Mesodermal cell (in vitro differentiated cells): ENCODE data around the gene SNX8.

ENCODE experiments used
- H3K27ac ChIP-seq: 2 replicates; pipeline ENCODE4 v1.7.0; 2013; ENCODE audit warnings: mild to moderate bottlenecking, low read depth, low read length, moderate library complexity; ENCODE audit not compliant: severe bottlenecking
- H3K36me3 ChIP-seq: 2 replicates; pipeline ENCODE4 v1.7.1; 2013; ENCODE audit warnings: mild to moderate bottlenecking, low read length, moderate library complexity; ENCODE audit not compliant: control insufficient read depth, insufficient read depth
- H3K4me1 ChIP-seq: one replicate; pipeline ENCODE4 v1.7.1; 2013; ENCODE audit warnings: mild to moderate bottlenecking, low read length; ENCODE audit not compliant: insufficient read depth, control insufficient read depth, poor library complexity, severe bottlenecking
- H3K4me3 ChIP-seq: 2 replicates; pipeline ENCODE4 v1.7.0; 2013; ENCODE audit warnings: low read length, control low read depth, mild to moderate bottlenecking; ENCODE audit not compliant: insufficient read depth, poor library complexity, severe bottlenecking; ENCODE audit errors: extremely low read depth
- H3K9me3 ChIP-seq: 2 replicates; pipeline ENCODE4 v1.7.1; 2013; ENCODE audit warnings: mild to moderate bottlenecking, low read length, moderate library complexity; ENCODE audit not compliant: control insufficient read depth
- WGBS, 2 experiments: methylation state at CpG; one replicate each; pipeline ENCODE4 v1.1.5; 2013; ENCODE audit warnings: missing lambda C conversion rate in 2 of 2; ENCODE audit not compliant: insufficient coverage in 2 of 2; 5-methylcytosine and 5-hydroxymethylcytosine counted together

SNX8 gene

GRCh38 chr7:2220954-2221353 lies 93.3 kb downstream of the SNX8 start:
- Histone ChIP-seq H3K36me3 (peaks cover 89% of the 10 kb centered on the region), H3K4me1 (no peaks in the 10 kb centered on the region), H3K9me3 (no peaks in the 10 kb centered on the region), H3K4me3 (no peak overlapping the region), H3K27ac (no peak overlapping the region)
- 95 to 97% methylated on average over 12 to 16 of the region's 17 CpGs for WGBS, 2 experiments

- Histone ChIP-seq H3K27ac (no peak overlapping the region), H3K4me1 (no peaks in the 10 kb centered on the region), H3K4me3 (no peak overlapping the region), H3K36me3 (peaks cover 89% of the 10 kb centered on the region), H3K9me3 (no peaks in the 10 kb centered on the region)
- WGBS, 2 experiments = 97 to 99% methylated on average over 11 to 13 of the region's 16 CpGs
These were observed 93.7 kb downstream of the SNX8 start for GRCh38 chr7:2220506-2220905.

DNA sequence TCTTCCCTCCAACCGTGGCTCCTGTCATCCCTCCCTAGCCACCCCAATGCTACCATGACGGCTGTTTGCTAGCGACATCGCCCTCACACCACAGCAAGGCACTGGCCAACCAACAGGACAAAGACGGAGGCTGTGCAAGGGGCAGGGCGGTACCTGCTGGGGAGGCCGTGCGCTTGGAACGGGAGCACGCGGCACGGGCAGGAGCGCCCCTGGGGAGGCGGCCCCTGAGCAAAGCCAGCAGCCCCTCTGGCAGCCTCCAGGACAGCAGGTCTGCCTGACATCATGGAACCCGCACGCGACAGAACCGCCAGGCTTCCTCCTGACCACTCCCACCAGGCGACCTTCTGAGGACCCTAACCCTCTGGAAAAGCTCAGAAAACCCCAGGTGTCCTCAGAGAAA lies 94.2 kb downstream of the SNX8 start:
- Histone ChIP-seq H3K36me3 (peaks cover 89% of the 10 kb centered on the region), H3K9me3 (no peaks in the 10 kb centered on the region), H3K27ac (no peak overlapping the region), H3K4me1 (no peaks in the 10 kb centered on the region), H3K4me3 (no peak overlapping the region)
- WGBS, 2 experiments = 92 to 95% methylated on average over 19 of the region's 19 CpGs

GRCh38 chr7:2219606-2220005 lies 94.6 kb downstream of the SNX8 start:
- no peak overlapping the region for H3K4me3 ChIP-seq
- H3K27ac ChIP-seq = no peak overlapping the region
- H3K36me3 ChIP-seq = peaks cover 88% of the 10 kb centered on the region
- H3K4me1 ChIP-seq = no peaks in the 10 kb centered on the region
- WGBS, 2 experiments = 98 to 100% methylated on average over 5 of the region's 8 CpGs
- H3K9me3 ChIP-seq = no peaks in the 10 kb centered on the region

GRCh38 chr7:2219136-2219535 lies 95.1 kb downstream of the SNX8 start:
- H3K36me3 ChIP-seq = peaks cover 88% of the 10 kb centered on the region
- WGBS, 2 experiments = 93 to 96% methylated on average over 10 to 14 of the region's 15 CpGs

DNA sequence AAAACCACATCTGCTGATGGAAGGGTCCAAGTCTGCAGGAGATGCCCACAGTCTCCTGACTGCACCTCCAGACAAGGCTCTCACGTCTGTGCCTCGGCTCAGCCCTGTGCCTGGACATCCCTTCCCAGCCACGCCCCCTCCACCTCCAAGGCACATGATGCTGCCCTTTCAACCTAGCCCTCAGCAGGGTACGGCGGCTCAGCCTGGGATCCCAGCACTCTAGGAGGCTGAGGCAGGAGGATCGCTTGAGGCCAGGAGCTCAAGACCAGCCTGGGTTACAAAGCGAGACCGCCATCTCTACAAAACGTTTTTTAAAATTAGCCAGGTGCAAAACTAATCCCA lies 95.8 kb downstream of the SNX8 start:
- Histone ChIP-seq H3K36me3 (peaks cover 92% of the 10 kb centered on the region), H3K4me1 (no peaks in the 10 kb centered on the region), H3K9me3 (no peaks in the 10 kb centered on the region), H3K4me3 (no peak overlapping the region), H3K27ac (no peak overlapping the region)
- 88 to 92% methylated on average over 8 to 9 of the region's 9 CpGs for WGBS, 2 experiments

More at GRCh38 chr7:2219136-2219535, 95.1 kb downstream of the SNX8 start:
- H3K9me3 ChIP-seq = no peaks in the 10 kb centered on the region
- no peaks in the 10 kb centered on the region for H3K4me1 ChIP-seq
- no peak overlapping the region for H3K4me3 ChIP-seq
- H3K27ac ChIP-seq = no peak overlapping the region

- Histone ChIP-seq H3K9me3 (no peaks in the 10 kb centered on the region), H3K4me3 (no peak overlapping the region), H3K36me3 (peaks cover 94% of the 10 kb centered on the region), H3K4me1 (peaks cover 4% of the 10 kb centered on the region), H3K27ac (no peak overlapping the region)
- WGBS, 2 experiments = 92 to 94% methylated on average over 13 of the region's 19 CpGs
These were observed 96.4 kb downstream of the SNX8 start for GRCh38 chr7:2217716-2218443.

DNA sequence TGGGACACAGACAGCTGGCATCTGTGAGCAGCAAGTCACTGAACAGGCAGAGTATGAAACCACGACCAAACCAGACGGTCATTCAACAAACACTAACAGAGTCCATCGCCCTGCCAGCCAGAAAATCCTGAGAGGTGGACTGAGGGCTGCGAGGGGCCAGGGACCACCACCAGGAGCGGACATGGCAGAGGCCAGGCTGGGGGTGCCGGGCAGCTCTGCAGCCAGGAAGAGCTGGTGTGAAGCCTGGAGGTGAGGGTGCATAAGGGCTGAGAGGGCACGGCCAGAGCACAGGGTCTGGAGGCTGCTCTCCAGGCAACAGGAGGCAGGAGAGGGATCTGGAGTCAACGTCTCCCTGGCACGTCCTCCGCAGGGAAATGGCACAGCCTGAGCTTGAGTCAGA lies 97.0 kb downstream of the SNX8 start:
- H3K36me3 ChIP-seq = peaks cover 94% of the 10 kb centered on the region
- 86 to 88% methylated on average over 8 to 10 of the region's 10 CpGs for WGBS, 2 experiments
- H3K4me3 ChIP-seq = no peak overlapping the region
- no peak overlapping the region for H3K27ac ChIP-seq
- H3K4me1 ChIP-seq = peaks cover 7% of the 10 kb centered on the region
- H3K9me3 ChIP-seq = no peaks in the 10 kb centered on the region

DNA sequence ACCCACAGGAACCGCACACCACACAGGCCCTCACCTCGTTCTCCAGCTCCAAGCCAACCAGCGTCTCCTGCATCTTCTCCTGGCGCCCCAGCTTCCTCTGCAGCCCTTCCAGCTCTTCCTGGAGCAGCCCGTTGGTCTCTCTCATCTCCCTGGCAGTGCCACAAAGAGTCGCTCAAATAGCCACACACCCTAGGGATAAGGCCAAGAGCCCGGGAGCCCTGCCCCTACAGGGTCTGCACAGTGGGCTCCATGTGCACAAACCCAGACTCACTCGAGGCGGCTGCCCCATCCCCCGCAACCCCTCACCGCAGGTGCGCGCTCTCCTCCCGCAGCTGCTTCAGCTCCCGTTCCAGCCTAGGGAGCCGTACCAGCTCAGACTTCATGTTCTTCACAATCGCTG lies 98.4 kb downstream of the SNX8 start:
- H3K27ac ChIP-seq = no peak overlapping the region
- peaks cover 94% of the 10 kb centered on the region for H3K36me3 ChIP-seq
- no peak overlapping the region for H3K4me3 ChIP-seq
- 98 to 99% methylated on average over 14 to 16 of the region's 17 CpGs for WGBS, 2 experiments
- no peaks in the 10 kb centered on the region for H3K9me3 ChIP-seq
- H3K4me1 ChIP-seq = peaks cover 7% of the 10 kb centered on the region

- Histone ChIP-seq H3K9me3 (no peaks in the 10 kb centered on the region), H3K27ac (no peak overlapping the region), H3K4me1 (peaks cover 11% of the 10 kb centered on the region), H3K4me3 (no peak overlapping the region), H3K36me3 (peaks cover 89% of the 10 kb centered on the region)
- WGBS, 2 experiments = 85 to 93% methylated on average over 7 to 9 of the region's 9 CpGs
These were observed 99.6 kb downstream of the SNX8 start for GRCh38 chr7:2214636-2215035.

- WGBS, 2 experiments = 89 to 92% methylated on average over 14 to 15 of the region's 15 CpGs
- H3K27ac ChIP-seq = no peak overlapping the region
- peaks cover 90% of the 10 kb centered on the region for H3K36me3 ChIP-seq
- H3K4me3 ChIP-seq = no peak overlapping the region
- peaks cover 11% of the 10 kb centered on the region for H3K4me1 ChIP-seq
- no peaks in the 10 kb centered on the region for H3K9me3 ChIP-seq
These were observed 100.6 kb downstream of the SNX8 start for GRCh38 chr7:2213551-2214215.
